Measurements from ENCODE around the gene SGPP1.

SGPP1 gene

GRCh38 chr14:63761351-63762117, 33.7 kb upstream of the SGPP1 start:
- Histone ChIP-seq H2BK5ac (ENCODE audit: low read length) (no peak overlapping the region), H3K4me1 (ENCODE audit: control insufficient read depth in 2 of 2, insufficient read depth in 1 of 2, low read depth in 1 of 2, low read length in 2 of 2) (peaks cover 0 to 3% of the 10 kb centered on the region in 2 donors), H3K14ac (ENCODE audit: low read length) (no peak overlapping the region), H3K9me3 (replicated peaks in 1 of 2; ENCODE audit: control insufficient read depth in 2 of 2, insufficient read depth in 1 of 2, low read depth in 1 of 2, low read length in 2 of 2) (no peaks in the 10 kb centered on the region), H4K8ac (ENCODE audit: low read depth, low read length) (no peak overlapping the region), H3K23ac (ENCODE audit: low read depth, low read length, poor library complexity) (no peak overlapping the region), H2BK120ac (ENCODE audit: low read depth, low read length) (no peak overlapping the region), H2BK12ac (ENCODE audit: low read length) (no peak overlapping the region), H3K9ac (ENCODE audit: low read depth, low read length, poor library complexity) (no peak overlapping the region), H3K27me3 (ENCODE audit: control insufficient read depth in 3 of 3, insufficient read depth in 3 of 3, low read depth in 1 of 3, low read length in 3 of 3) (no peaks in the 10 kb centered on the region), H3K4me2 (ENCODE audit: insufficient read depth, low read length, poor library complexity, severe bottlenecking) (no peak overlapping the region), H3K4ac (ENCODE audit: low read length) (no peak overlapping the region), H2AFZ (ENCODE audit: low read length) (no peak overlapping the region), H3K18ac (ENCODE audit: low read length) (no peak overlapping the region), H3K4me3 (ENCODE audit: low read length in 2 of 2) (no peak overlapping the region), H3K27ac (replicated peaks; ENCODE audit: low read length) (no peak overlapping the region), H2BK15ac (ENCODE audit: low read length) (no peak overlapping the region), H3K79me1 (ENCODE audit: low read depth, low read length) (no peaks in the 10 kb centered on the region), H2AK5ac (ENCODE audit: low read depth, low read length) (no peak overlapping the region), H3K36me3 (replicated peaks in 1 of 2; ENCODE audit: control insufficient read depth in 2 of 2, insufficient read depth in 2 of 2, low read length in 2 of 2) (no peaks in the 10 kb centered on the region), H4K91ac (ENCODE audit: low read depth, low read length, poor library complexity) (no peak overlapping the region)
- DNase-seq (ENCODE audit: low spot score), result no peak
- no CpG with 5 or more reads among the region's 26 CpGs for WGBS, 2 donors (ENCODE audit: extremely low coverage in 2 of 2, insufficient read length in 2 of 2, insufficient replicate concordance in 1 of 2)

DNA sequence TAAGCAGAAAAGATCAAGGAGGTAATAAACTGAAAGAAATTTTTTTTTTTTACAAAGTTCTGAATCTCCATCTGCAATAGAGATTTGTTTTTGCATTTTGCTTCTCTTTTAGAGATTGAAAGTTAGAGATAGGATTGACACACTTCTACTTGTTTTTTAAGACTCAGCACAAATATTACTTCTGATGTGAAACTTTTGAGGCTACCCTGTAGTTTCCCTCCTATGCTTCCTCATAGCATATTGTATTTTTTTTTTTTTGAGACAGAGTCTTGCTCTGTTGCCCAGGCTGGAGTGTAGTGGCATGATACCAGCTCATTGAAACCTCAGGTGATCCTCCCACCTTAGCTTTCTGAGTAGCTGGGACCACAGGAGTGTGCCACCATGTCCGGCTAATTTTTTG, 32.1 kb upstream of the SGPP1 start:
- Histone ChIP-seq H3K14ac (ENCODE audit: low read length) (no peak overlapping the region), H3K18ac (ENCODE audit: low read length) (no peak overlapping the region), H2AFZ (ENCODE audit: low read length) (no peak overlapping the region), H3K4me2 (ENCODE audit: insufficient read depth, low read length, poor library complexity, severe bottlenecking) (no peak overlapping the region), H3K4me3 (ENCODE audit: low read length in 2 of 2) (no peak overlapping the region), H2AK5ac (ENCODE audit: low read depth, low read length) (no peak overlapping the region), H3K23ac (ENCODE audit: low read depth, low read length, poor library complexity) (no peak overlapping the region), H4K8ac (ENCODE audit: low read depth, low read length) (no peak overlapping the region), H2BK15ac (ENCODE audit: low read length) (no peak overlapping the region), H3K9ac (ENCODE audit: low read depth, low read length, poor library complexity) (no peak overlapping the region), H3K9me3 (replicated peaks in 1 of 2; ENCODE audit: control insufficient read depth in 2 of 2, insufficient read depth in 1 of 2, low read depth in 1 of 2, low read length in 2 of 2) (no peaks in the 10 kb centered on the region), H2BK12ac (ENCODE audit: low read length) (no peak overlapping the region), H3K4me1 (ENCODE audit: control insufficient read depth in 2 of 2, insufficient read depth in 1 of 2, low read depth in 1 of 2, low read length in 2 of 2) (no peaks in the 10 kb centered on the region), H3K36me3 (replicated peaks in 1 of 2; ENCODE audit: control insufficient read depth in 2 of 2, insufficient read depth in 2 of 2, low read length in 2 of 2) (no peaks in the 10 kb centered on the region), H3K27me3 (ENCODE audit: control insufficient read depth in 3 of 3, insufficient read depth in 3 of 3, low read depth in 1 of 3, low read length in 3 of 3) (no peaks in the 10 kb centered on the region), H3K79me1 (ENCODE audit: low read depth, low read length) (no peaks in the 10 kb centered on the region), H3K4ac (ENCODE audit: low read length) (no peak overlapping the region), H3K27ac (replicated peaks; ENCODE audit: low read length) (no peak overlapping the region), H2BK120ac (ENCODE audit: low read depth, low read length) (no peak overlapping the region), H2BK5ac (ENCODE audit: low read length) (no peak overlapping the region), H4K91ac (ENCODE audit: low read depth, low read length, poor library complexity) (no peak overlapping the region)
- DNase-seq (ENCODE audit: low spot score), result no peak
- WGBS, 2 donors (ENCODE audit: extremely low coverage in 2 of 2, insufficient read length in 2 of 2, insufficient replicate concordance in 1 of 2), result no CpG with 5 or more reads among the region's 1 CpG

GRCh38 chr14:63759456-63759855, 31.6 kb upstream of the SGPP1 start:
- H2BK120ac ChIP-seq (ENCODE audit: low read depth, low read length), result no peak overlapping the region
- H4K8ac ChIP-seq (ENCODE audit: low read depth, low read length), result no peak overlapping the region
- H3K4me3 ChIP-seq (ENCODE audit: low read length in 2 of 2), result no peak overlapping the region
- no peak overlapping the region for H3K9ac ChIP-seq (ENCODE audit: low read depth, low read length, poor library complexity)
- WGBS, 2 donors (ENCODE audit: extremely low coverage in 2 of 2, insufficient read length in 2 of 2, insufficient replicate concordance in 1 of 2), result no CpG with 5 or more reads among the region's 5 CpGs
- no peaks in the 10 kb centered on the region for H3K4me1 ChIP-seq (ENCODE audit: control insufficient read depth in 2 of 2, insufficient read depth in 1 of 2, low read depth in 1 of 2, low read length in 2 of 2)
- no peak overlapping the region for H3K4ac ChIP-seq (ENCODE audit: low read length)
- DNase-seq (ENCODE audit: low spot score), result no peak
- no peak overlapping the region for H2AK5ac ChIP-seq (ENCODE audit: low read depth, low read length)
- H3K36me3 ChIP-seq (replicated peaks in 1 of 2; ENCODE audit: control insufficient read depth in 2 of 2, insufficient read depth in 2 of 2, low read length in 2 of 2), result no peaks in the 10 kb centered on the region
- H3K9me3 ChIP-seq (replicated peaks in 1 of 2; ENCODE audit: control insufficient read depth in 2 of 2, insufficient read depth in 1 of 2, low read depth in 1 of 2, low read length in 2 of 2), result no peaks in the 10 kb centered on the region
- H3K4me2 ChIP-seq (ENCODE audit: insufficient read depth, low read length, poor library complexity, severe bottlenecking), result no peak overlapping the region
- H2BK5ac ChIP-seq (ENCODE audit: low read length), result no peak overlapping the region
- no peak overlapping the region for H4K91ac ChIP-seq (ENCODE audit: low read depth, low read length, poor library complexity)
- H2BK12ac ChIP-seq (ENCODE audit: low read length), result no peak overlapping the region
- H2BK15ac ChIP-seq (ENCODE audit: low read length), result no peak overlapping the region
- H3K14ac ChIP-seq (ENCODE audit: low read length), result no peak overlapping the region
- H2AFZ ChIP-seq (ENCODE audit: low read length), result no peak overlapping the region
- no peak overlapping the region for H3K18ac ChIP-seq (ENCODE audit: low read length)
- H3K27ac ChIP-seq (replicated peaks; ENCODE audit: low read length), result no peak overlapping the region
- H3K79me1 ChIP-seq (ENCODE audit: low read depth, low read length), result no peaks in the 10 kb centered on the region
- H3K27me3 ChIP-seq (ENCODE audit: control insufficient read depth in 3 of 3, insufficient read depth in 3 of 3, low read depth in 1 of 3, low read length in 3 of 3), result no peaks in the 10 kb centered on the region
- H3K23ac ChIP-seq (ENCODE audit: low read depth, low read length, poor library complexity), result no peak overlapping the region

DNA sequence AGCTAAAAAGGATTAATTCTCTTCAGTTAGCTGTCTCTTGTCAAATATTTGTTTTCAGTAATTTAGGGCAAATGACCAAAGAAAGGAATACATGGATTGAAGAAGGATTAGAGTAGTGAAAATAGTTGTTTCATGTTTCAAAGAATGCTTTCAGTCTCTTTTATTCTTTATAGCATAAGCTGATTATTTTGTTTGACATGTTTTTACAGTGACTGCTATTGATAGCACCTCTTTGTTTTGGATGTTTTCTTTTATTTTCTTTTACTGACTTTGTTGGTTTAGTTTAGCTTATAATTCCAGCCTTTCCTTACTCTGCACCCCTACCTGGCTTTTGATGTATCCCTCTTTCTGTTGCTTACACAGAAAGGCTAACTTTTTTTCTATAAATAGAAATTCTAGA, 29.3 kb upstream of the SGPP1 start:
- H4K8ac ChIP-seq (ENCODE audit: low read depth, low read length), result no peak overlapping the region
- no peaks in the 10 kb centered on the region for H3K4me1 ChIP-seq (ENCODE audit: control insufficient read depth in 2 of 2, insufficient read depth in 1 of 2, low read depth in 1 of 2, low read length in 2 of 2)

More for the DNA sequence above, 29.3 kb upstream of the SGPP1 start:
- Histone ChIP-seq H3K4me2 (ENCODE audit: insufficient read depth, low read length, poor library complexity, severe bottlenecking) (no peak overlapping the region), H2BK120ac (ENCODE audit: low read depth, low read length) (no peak overlapping the region), H2BK15ac (ENCODE audit: low read length) (no peak overlapping the region), H3K4me3 (ENCODE audit: low read length in 2 of 2) (no peak overlapping the region), H3K23ac (ENCODE audit: low read depth, low read length, poor library complexity) (no peak overlapping the region), H3K27ac (replicated peaks; ENCODE audit: low read length) (no peak overlapping the region), H3K36me3 (replicated peaks in 1 of 2; ENCODE audit: control insufficient read depth in 2 of 2, insufficient read depth in 2 of 2, low read length in 2 of 2) (no peaks in the 10 kb centered on the region), H3K18ac (ENCODE audit: low read length) (no peak overlapping the region), H4K91ac (ENCODE audit: low read depth, low read length, poor library complexity) (no peak overlapping the region), H3K4ac (ENCODE audit: low read length) (no peak overlapping the region), H3K9ac (ENCODE audit: low read depth, low read length, poor library complexity) (no peak overlapping the region), H3K79me1 (ENCODE audit: low read depth, low read length) (no peaks in the 10 kb centered on the region), H3K27me3 (ENCODE audit: control insufficient read depth in 3 of 3, insufficient read depth in 3 of 3, low read depth in 1 of 3, low read length in 3 of 3) (no peaks in the 10 kb centered on the region), H2BK12ac (ENCODE audit: low read length) (no peak overlapping the region), H2AFZ (ENCODE audit: low read length) (no peak overlapping the region), H2BK5ac (ENCODE audit: low read length) (no peak overlapping the region), H3K14ac (ENCODE audit: low read length) (no peak overlapping the region), H3K9me3 (replicated peaks in 1 of 2; ENCODE audit: control insufficient read depth in 2 of 2, insufficient read depth in 1 of 2, low read depth in 1 of 2, low read length in 2 of 2) (no peaks in the 10 kb centered on the region), H2AK5ac (ENCODE audit: low read depth, low read length) (no peak overlapping the region)
- no peak for DNase-seq (ENCODE audit: low spot score)

All from neuronal stem cell (in vitro differentiated cells).